HCT116 (cell line): ENCODE results near the gene RUFY2. TPM values are rescaled to one million over a fixed set of nuclear protein-coding genes. Genes with fewer than 3 reads are reported as not detected.

ENCODE experiments used
- ATAC-seq: fragments of 200-7000 bp; cut with Tn5 transposase; 2 replicates; pipeline ENCODE4 v1.9.1; 2020; ENCODE audit warnings: mild to moderate bottlenecking, moderate library complexity
- BruUV-seq: library from RNA; stranded (reverse); fragments of 400-500 nt; replicated peaks from 2 replicates; lab custom pipeline; 2021; lab: Mats Ljungman, UMichigan
- CTCF ChIA-PET: fragments of 300-600 bp; sonication (Branson Sonifier 250); formaldehyde crosslinking; loops from one replicate; lab custom pipeline; 2021; ENCODE audit warnings: antibody characterized with exemption; lab: Charles Lee
- POLR2A ChIA-PET: fragments of 300-600, 350-600 bp; sonication (Branson Sonifier 250); formaldehyde crosslinking; loops from one replicate; lab custom pipeline; 2021; ENCODE audit warnings: antibody characterized with exemption; lab: Charles Lee
- RAD21 ChIA-PET, 2 experiments: fragments of 300-600 bp; sonication (Branson Sonifier 250); formaldehyde crosslinking; loops; one replicate each; lab custom pipeline; 2023; ENCODE audit warnings: low total read pairs in 2 of 2; ENCODE audit not compliant: uncharacterized antibody in 2 of 2, unreplicated experiment in 2 of 2, low non-redundant PET in 1 of 2; lab: Charles Lee
- DNase-seq: peaks from one replicate; pipeline ENCODE4 v3.0.0-alpha.2; 2010; ENCODE audit warnings: low read depth, low spot score
- H2AFZ ChIP-seq: fragments of 200-600 bp; shearing (Covaris generic), sonication (generic); 2 replicates; pipeline ENCODE4 v1.6.1; 2017; ENCODE audit warnings: low read depth, mixed run types, mixed read lengths, antibody characterized with exemption, low read length; ENCODE audit not compliant: poor library complexity, severe bottlenecking
- H3K27ac ChIP-seq: 2 replicates; pipeline ENCODE4 v1.5.1; 2012; ENCODE audit warnings: low read depth, low read length
- H3K27me3 ChIP-seq: fragments of 200-600 bp; sonication (generic); 2 replicates; pipeline ENCODE4 v1.6.1; 2016; ENCODE audit warnings: mixed run types, low read length, mixed read lengths; ENCODE audit not compliant: insufficient read depth
- H3K36me3 ChIP-seq, 2 experiments: fragments of 200-500 bp in 1 of 2; fragments of 200-600 bp in 1 of 2; sonication (Bioruptor generic) in 1 of 2; sonication (generic) in 1 of 2; 2 replicates each; pipeline versions ENCODE4 v1.5.1 to v1.6.1; 2014 to 2016; ENCODE audit warnings: low read length in 2 of 2, inconsistent platforms in 1 of 2, mixed read lengths in 1 of 2, mixed run types in 1 of 2; ENCODE audit not compliant: insufficient read depth in 2 of 2, control insufficient read depth in 1 of 2
- H3K4me1 ChIP-seq, 2 experiments: fragments of 200-600 bp in 1 of 2; sonication (generic) in 1 of 2; 2 replicates each; pipeline versions ENCODE4 v1.5.1 to v1.6.1; 2012 to 2017; ENCODE audit warnings: low read length in 2 of 2, inconsistent platforms in 1 of 2, mild to moderate bottlenecking in 1 of 2, mixed read lengths in 1 of 2, mixed run types in 1 of 2, moderate library complexity in 1 of 2; ENCODE audit not compliant: insufficient read depth in 2 of 2, control insufficient read depth in 1 of 2
- H3K4me2 ChIP-seq: fragments of 200-600 bp; sonication (generic); 2 replicates; pipeline ENCODE4 v1.6.1; 2017; ENCODE audit warnings: mixed run types, low read length, mixed read lengths
- H3K4me3 ChIP-seq, 2 experiments: fragments of 200-600 bp in 1 of 2; sonication (generic) in 1 of 2; replicated peaks in 1 of 2; 2 replicates each; pipeline ENCODE4 v1.5.1; 2011 to 2016; ENCODE audit warnings: low read length in 2 of 2, control low read depth in 1 of 2, low read depth in 1 of 2, mild to moderate bottlenecking in 1 of 2, mixed read lengths in 1 of 2, mixed run types in 1 of 2
- H3K79me2 ChIP-seq: fragments of 200-600 bp; sonication (generic); 2 replicates; pipeline ENCODE4 v1.6.1; 2017; ENCODE audit warnings: mild to moderate bottlenecking, mixed run types, low read length, moderate library complexity, mixed read lengths; ENCODE audit not compliant: insufficient read depth
- H3K9ac ChIP-seq: fragments of 200-600 bp; sonication (generic); 2 replicates; pipeline ENCODE4 v1.6.1; 2016; ENCODE audit warnings: low read length, mixed read lengths
- H3K9me2 ChIP-seq: fragments of 200-600 bp; sonication (generic), shearing (Covaris generic); 2 replicates; pipeline ENCODE4 v1.6.1; 2017; ENCODE audit warnings: mixed run types, mild to moderate bottlenecking, moderate library complexity; ENCODE audit not compliant: insufficient read depth
- H3K9me3 ChIP-seq, 2 experiments: fragments of 200-500 bp in 1 of 2; fragments of 200-600 bp in 1 of 2; sonication (Bioruptor generic) in 1 of 2; sonication (generic) in 1 of 2; 2 replicates each; pipeline ENCODE4 v1.6.1; 2014 to 2017; ENCODE audit warnings: low read length in 2 of 2, mixed read lengths in 2 of 2, inconsistent platforms in 1 of 2, low read depth in 1 of 2, mild to moderate bottlenecking in 1 of 2, mixed run types in 1 of 2, moderate library complexity in 1 of 2; ENCODE audit not compliant: control insufficient read depth in 1 of 2, insufficient read depth in 1 of 2
- H4K20me1 ChIP-seq: fragments of 200-600 bp; sonication (generic), shearing (Covaris generic); 2 replicates; pipeline ENCODE4 v1.6.1; 2017; ENCODE audit warnings: mixed run types, mild to moderate bottlenecking, moderate library complexity; ENCODE audit not compliant: insufficient read depth
- EGR1 ChIP-seq: IDR thresholded peaks from 2 replicates; pipeline ENCODE4 v1.6.1; 2012; ENCODE audit warnings: low read depth
- MAX ChIP-seq: IDR thresholded peaks from 2 replicates; pipeline ENCODE4 v1.6.1; 2012
- POLR2AphosphoS5 ChIP-seq: IDR thresholded peaks from 2 replicates; pipeline ENCODE4 v1.6.1; 2011; ENCODE audit warnings: mild to moderate bottlenecking, low read depth, low read length, moderate library complexity
- intact Hi-C: fragments of 100-400 bp; cut with micrococcal nuclease; formaldehyde crosslinking; loops from 2 replicates; pipeline ENCODE4 v1.10.0; 2022
- total RNA-seq: library from RNA; stranded (reverse); gene quantifications from one replicate; pipeline ENCODE4 v1.2.1, GENCODE V29; 2021; ENCODE audit not compliant: unreplicated experiment
- TF ChIP-seq, protein P1 (sequence below): IDR thresholded peaks from 2 replicates; pipeline ENCODE4 v1.6.1; 2012; ENCODE audit warnings: low read depth

RUFY2 gene
- total RNA-seq, 1 experiment from 2014 or later, result 13.0 TPM

GRCh38 chr10:68301301-68301700 lies 105.8 kb downstream of the RUFY2 start:
- no peaks in the 10 kb centered on the region for H3K4me1 ChIP-seq
- H3K9ac ChIP-seq, result no peak overlapping the region
- ChIA-PET CTCF (interaction anchor here (1.0 to 4.9 kb wide), 9 partner anchors 70 to 513 kb away, joined by 3 to 69 read pairs (median 5); no protein-coding TSS in a partner anchor), RAD21 (interaction anchor here (1.3 to 1.6 kb wide), 5 partner anchors 73 to 513 kb away, joined by 3 to 12 read pairs (median 6); no protein-coding TSS in a partner anchor), POLR2A (interaction anchor here (1.0 kb wide), 1 partner anchor 513 kb away, joined by 3 read pairs; no protein-coding TSS in a partner anchor)
- no peaks in the 10 kb centered on the region for H4K20me1 ChIP-seq
- TF ChIP-seq MAX (no peak), EGR1 (no peak), POLR2AphosphoS5 (no peak)
- TF ChIP-seq, protein P1, sequence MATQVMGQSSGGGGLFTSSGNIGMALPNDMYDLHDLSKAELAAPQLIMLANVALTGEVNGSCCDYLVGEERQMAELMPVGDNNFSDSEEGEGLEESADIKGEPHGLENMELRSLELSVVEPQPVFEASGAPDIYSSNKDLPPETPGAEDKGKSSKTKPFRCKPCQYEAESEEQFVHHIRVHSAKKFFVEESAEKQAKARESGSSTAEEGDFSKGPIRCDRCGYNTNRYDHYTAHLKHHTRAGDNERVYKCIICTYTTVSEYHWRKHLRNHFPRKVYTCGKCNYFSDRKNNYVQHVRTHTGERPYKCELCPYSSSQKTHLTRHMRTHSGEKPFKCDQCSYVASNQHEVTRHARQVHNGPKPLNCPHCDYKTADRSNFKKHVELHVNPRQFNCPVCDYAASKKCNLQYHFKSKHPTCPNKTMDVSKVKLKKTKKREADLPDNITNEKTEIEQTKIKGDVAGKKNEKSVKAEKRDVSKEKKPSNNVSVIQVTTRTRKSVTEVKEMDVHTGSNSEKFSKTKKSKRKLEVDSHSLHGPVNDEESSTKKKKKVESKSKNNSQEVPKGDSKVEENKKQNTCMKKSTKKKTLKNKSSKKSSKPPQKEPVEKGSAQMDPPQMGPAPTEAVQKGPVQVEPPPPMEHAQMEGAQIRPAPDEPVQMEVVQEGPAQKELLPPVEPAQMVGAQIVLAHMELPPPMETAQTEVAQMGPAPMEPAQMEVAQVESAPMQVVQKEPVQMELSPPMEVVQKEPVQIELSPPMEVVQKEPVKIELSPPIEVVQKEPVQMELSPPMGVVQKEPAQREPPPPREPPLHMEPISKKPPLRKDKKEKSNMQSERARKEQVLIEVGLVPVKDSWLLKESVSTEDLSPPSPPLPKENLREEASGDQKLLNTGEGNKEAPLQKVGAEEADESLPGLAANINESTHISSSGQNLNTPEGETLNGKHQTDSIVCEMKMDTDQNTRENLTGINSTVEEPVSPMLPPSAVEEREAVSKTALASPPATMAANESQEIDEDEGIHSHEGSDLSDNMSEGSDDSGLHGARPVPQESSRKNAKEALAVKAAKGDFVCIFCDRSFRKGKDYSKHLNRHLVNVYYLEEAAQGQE, result no peak
- no TSS peak for BruUV-seq
- H3K36me3 ChIP-seq, result no peaks in the 10 kb centered on the region
- intact Hi-C loops, result loop anchor here (5.0 kb wide), 1 partner anchor 219 kb away; no protein-coding TSS in a partner anchor
- ATAC-seq, result no peak
- no peak for DNase-seq
- no peak overlapping the region for H2AFZ ChIP-seq
- no peak overlapping the region for H3K27ac ChIP-seq
- no peak overlapping the region for H3K4me2 ChIP-seq
- H3K9me3 ChIP-seq, result no peaks in the 10 kb centered on the region
- no peaks in the 10 kb centered on the region for H3K79me2 ChIP-seq
- H3K4me3 ChIP-seq, result no peak overlapping the region
- no peaks in the 10 kb centered on the region for H3K27me3 ChIP-seq
- H3K9me2 ChIP-seq, result no peaks in the 10 kb centered on the region
